RWPE2 (cell line): ENCODE measurements around the gene COPS2.
A peak's percentile ranks its signal among the peaks of the same experiment; 100 is the strongest.

Experiments
- ATAC-seq: fragments of 200-7000 bp; cut with Tn5 transposase; 3 replicates; pipeline ENCODE4 v1.9.1; 2021; ENCODE audit warnings: low read depth
- DNase-seq: peaks from one replicate; pipeline ENCODE4 v3.0.0-alpha.2; 2020; ENCODE audit warnings: low spot score
- H3K27ac ChIP-seq: fragments of 450-650 bp; 2 replicates; pipeline ENCODE4 v1.5.1; 2017; ENCODE audit warnings: mild to moderate bottlenecking; ENCODE audit not compliant: poor library complexity, severe bottlenecking
- H3K27me3 ChIP-seq: fragments of 250-450 bp; sonication (Bioruptor Pico); 2 replicates; pipeline ENCODE4 v1.5.1; 2021; ENCODE audit warnings: mild to moderate bottlenecking, moderate library complexity; ENCODE audit not compliant: insufficient read depth, poor library complexity, severe bottlenecking
- H3K36me3 ChIP-seq: fragments of 250-450 bp; sonication (Bioruptor Pico); 2 replicates; pipeline ENCODE4 v1.5.1; 2020; ENCODE audit warnings: low read depth, mild to moderate bottlenecking, moderate library complexity
- H3K4me1 ChIP-seq: fragments of 250-450 bp; sonication (Bioruptor Pico); 2 replicates; pipeline ENCODE4 v1.5.1; 2021; ENCODE audit warnings: mild to moderate bottlenecking, moderate library complexity; ENCODE audit not compliant: insufficient read depth, poor library complexity, severe bottlenecking
- H3K4me3 ChIP-seq: fragments of 250-450 bp; sonication (Bioruptor Pico); 2 replicates; pipeline ENCODE4 v1.5.1; 2021; ENCODE audit warnings: mild to moderate bottlenecking, moderate library complexity; ENCODE audit not compliant: severe bottlenecking
- H3K9me3 ChIP-seq: fragments of 250-450 bp; sonication (Bioruptor Pico); 2 replicates; pipeline ENCODE4 v1.5.1; 2021; ENCODE audit warnings: mild to moderate bottlenecking, moderate library complexity; ENCODE audit not compliant: severe bottlenecking
- TF ChIP-seq, protein P1 (sequence below): fragments of 450-650 bp; IDR thresholded peaks from one replicate; pipeline ENCODE4 v1.5.1; 2017; ENCODE audit warnings: mild to moderate bottlenecking, moderate library complexity; ENCODE audit not compliant: poor library complexity, severe bottlenecking

COPS2 gene

DNA sequence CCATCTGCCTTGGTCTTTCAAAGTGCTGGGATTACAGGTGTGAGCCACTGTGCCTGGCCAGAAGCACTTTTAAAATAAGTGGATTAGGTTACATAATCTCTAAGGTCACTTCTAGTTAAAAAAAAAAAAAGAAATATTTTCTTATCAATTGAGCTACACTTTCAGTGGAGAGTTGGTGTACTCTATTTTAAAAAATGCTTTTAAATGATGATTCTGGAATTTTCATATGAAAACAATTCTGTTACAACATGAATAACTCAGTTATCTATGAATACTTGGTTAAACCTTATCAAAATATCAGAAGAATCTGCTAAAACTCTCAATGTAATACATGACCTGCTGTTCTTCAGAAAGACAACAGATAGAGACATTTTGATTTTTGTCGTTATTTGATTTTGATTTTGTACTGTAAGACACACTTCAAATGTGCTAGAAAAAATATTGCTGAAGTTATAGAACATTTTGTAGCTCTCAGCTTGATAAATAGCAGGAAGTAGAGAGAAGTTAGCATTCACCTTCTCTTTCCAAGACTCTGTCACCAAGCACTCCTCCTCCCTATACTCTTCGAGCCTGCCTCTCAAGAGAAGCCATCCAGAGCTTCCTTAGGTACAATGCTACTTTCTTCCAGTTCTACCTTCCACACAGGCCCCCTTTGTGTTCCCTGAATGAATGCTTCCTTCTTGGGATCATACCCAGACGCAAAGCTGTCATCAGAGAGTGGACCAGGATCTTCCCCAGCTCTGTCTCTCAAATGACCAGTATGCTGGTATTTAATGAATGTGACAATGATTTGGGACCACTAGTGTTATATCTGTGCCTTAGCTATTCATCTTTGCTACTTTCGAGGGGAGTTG, 61.9 kb downstream of the COPS2 start:
- Histone ChIP-seq H3K4me1 (no peaks in the 10 kb centered on the region), H3K9me3 (no peaks in the 10 kb centered on the region), H3K27ac (no peak overlapping the region), H3K36me3 (no peaks in the 10 kb centered on the region), H3K4me3 (no peak overlapping the region), H3K27me3 (no peaks in the 10 kb centered on the region)
- DNase-seq: no peak
- TF ChIP-seq, protein P1, sequence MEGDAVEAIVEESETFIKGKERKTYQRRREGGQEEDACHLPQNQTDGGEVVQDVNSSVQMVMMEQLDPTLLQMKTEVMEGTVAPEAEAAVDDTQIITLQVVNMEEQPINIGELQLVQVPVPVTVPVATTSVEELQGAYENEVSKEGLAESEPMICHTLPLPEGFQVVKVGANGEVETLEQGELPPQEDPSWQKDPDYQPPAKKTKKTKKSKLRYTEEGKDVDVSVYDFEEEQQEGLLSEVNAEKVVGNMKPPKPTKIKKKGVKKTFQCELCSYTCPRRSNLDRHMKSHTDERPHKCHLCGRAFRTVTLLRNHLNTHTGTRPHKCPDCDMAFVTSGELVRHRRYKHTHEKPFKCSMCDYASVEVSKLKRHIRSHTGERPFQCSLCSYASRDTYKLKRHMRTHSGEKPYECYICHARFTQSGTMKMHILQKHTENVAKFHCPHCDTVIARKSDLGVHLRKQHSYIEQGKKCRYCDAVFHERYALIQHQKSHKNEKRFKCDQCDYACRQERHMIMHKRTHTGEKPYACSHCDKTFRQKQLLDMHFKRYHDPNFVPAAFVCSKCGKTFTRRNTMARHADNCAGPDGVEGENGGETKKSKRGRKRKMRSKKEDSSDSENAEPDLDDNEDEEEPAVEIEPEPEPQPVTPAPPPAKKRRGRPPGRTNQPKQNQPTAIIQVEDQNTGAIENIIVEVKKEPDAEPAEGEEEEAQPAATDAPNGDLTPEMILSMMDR: no peak
- 0 out of 3 replicates have a peak, but pooled peaks have one; percentile 10 for ATAC-seq

DNA sequence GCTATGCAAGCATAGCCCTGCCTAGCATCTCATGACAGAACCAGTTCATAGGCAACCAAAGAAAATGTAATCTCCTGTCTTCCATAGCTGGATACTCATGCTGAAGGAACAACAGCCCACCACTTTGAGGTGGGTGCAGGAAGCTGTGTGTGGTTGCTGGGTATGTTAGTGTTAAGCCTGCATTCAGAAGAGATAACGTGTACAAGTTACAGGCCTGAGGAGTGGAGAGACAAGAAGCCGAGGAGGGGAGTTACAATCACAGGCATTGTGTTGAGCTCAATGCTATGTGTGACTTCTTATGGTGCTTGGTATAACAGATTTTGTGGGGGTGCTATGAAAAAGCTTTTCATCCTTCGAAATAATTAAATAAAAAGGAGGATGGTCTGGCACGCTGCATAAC, 66.4 kb downstream of the COPS2 start:
- DNase-seq (no peak), ATAC-seq (no peak)
- H3K27ac ChIP-seq: no peak overlapping the region
- no peaks in the 10 kb centered on the region for H3K27me3 ChIP-seq
- TF ChIP-seq, protein P1: no peak
- H3K4me3 ChIP-seq: no peak overlapping the region
- H3K9me3 ChIP-seq: no peaks in the 10 kb centered on the region
- H3K36me3 ChIP-seq: no peaks in the 10 kb centered on the region
- no peaks in the 10 kb centered on the region for H3K4me1 ChIP-seq

DNA sequence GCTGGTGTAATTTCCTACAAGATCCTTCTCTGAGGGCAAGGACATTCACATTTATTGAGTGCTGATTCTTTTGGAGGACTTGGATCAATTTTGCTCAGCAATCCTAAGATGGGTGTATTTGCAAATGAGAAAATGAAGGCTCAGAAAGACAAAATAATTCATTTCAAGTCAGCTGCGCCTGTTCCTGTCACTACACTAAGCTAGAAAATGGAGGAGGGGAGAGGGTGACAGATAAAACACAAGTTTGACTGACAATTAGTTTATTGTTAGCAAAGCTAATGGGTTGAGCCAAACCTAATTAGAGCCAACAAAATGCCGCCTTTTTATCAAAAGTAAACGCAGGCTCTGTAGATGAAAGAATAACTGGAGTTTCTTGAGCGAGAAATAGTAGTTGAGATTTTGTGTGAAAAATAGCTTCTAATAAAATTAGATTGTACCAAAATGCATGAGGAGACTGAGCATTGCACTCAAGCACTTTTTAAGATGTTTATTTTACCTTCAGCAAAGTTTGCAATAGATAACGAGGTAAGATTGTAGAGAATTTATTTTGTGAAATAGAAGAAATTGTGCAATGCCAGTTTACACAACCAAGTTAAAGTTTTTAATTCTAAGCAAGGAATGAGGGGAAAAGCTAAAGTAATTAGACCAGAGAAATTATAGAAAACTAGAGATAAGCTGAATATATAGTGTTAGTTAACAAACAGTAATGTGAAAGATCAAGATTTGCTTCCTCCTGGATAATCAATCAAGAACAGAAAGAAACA, 69.5 kb downstream of the COPS2 start:
- TF ChIP-seq, protein P1: no peak
- Histone ChIP-seq H3K4me1 (no peaks in the 10 kb centered on the region), H3K27me3 (no peaks in the 10 kb centered on the region), H3K36me3 (no peaks in the 10 kb centered on the region), H3K9me3 (no peaks in the 10 kb centered on the region), H3K4me3 (no peak overlapping the region), H3K27ac (no peak overlapping the region)
- no peak for DNase-seq
- ATAC-seq: no peak

DNA sequence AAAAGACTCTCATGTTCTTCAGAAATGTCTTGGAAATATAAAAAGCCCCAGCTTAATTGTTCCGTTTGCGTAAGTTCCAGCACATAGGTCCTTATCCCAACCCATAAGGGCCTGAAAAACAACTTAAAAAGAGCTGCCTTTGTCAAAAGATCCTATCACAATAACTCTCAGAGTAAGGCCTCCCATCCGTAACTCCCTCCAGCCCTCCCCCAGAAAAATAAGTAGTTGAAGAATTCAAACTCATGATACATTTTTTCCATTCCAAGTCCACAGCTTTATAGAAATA, 71.2 kb downstream of the COPS2 start:
- H3K27ac ChIP-seq: no peak overlapping the region
- ATAC-seq: no peak

More for the DNA sequence above, 71.2 kb downstream of the COPS2 start:
- TF ChIP-seq, protein P1: no peak
- Histone ChIP-seq H3K9me3 (no peaks in the 10 kb centered on the region), H3K36me3 (no peaks in the 10 kb centered on the region), H3K4me3 (no peak overlapping the region), H3K27me3 (no peaks in the 10 kb centered on the region), H3K4me1 (no peaks in the 10 kb centered on the region)
- DNase-seq: no peak
